HG03460 (cell line): Measurements from ENCODE around the gene RAD51B.

Experiments used
- ATAC-seq: cut with Tn5 transposase; IDR thresholded peaks from one replicate; pipeline ENCODE4 v1.9.1; 2021; ENCODE audit not compliant: unreplicated experiment

The RAD51B gene

DNA sequence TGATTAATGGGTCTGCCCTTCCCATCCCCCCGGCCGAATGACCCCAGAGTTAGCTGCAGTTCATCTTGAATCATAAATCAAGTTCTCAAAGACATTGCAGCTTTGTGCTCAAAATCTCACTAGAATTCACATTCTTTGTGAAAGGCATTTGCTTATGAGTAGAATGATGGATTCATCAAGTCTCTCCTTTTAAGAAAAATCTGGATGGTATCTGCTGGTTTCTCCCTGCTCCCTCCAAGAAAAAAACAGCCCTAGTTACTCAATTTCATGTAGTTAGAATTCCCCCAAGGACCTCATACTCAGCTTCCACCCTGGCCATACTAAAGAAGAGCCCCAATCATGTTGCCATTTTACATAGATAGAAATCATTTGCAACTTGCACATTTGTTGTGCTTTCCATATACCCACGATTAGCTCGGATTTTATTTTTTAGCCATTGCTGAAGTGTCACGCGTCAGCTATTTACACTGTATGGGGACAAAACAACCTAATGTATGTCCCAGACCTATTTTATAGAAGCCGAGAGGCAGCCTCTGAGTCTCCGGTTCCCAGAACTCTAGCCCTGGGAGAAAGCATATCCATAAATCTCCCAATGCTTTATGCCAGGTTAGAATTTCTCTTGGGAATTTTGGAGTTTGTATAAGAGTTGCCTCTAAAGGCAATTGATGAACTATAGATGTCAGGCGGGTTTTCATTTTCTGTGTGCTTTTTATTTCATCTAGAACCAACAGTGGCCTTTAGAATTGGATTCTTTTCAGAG, 673.8 kb downstream of the RAD51B start:
- ATAC-seq, result no peak

DNA sequence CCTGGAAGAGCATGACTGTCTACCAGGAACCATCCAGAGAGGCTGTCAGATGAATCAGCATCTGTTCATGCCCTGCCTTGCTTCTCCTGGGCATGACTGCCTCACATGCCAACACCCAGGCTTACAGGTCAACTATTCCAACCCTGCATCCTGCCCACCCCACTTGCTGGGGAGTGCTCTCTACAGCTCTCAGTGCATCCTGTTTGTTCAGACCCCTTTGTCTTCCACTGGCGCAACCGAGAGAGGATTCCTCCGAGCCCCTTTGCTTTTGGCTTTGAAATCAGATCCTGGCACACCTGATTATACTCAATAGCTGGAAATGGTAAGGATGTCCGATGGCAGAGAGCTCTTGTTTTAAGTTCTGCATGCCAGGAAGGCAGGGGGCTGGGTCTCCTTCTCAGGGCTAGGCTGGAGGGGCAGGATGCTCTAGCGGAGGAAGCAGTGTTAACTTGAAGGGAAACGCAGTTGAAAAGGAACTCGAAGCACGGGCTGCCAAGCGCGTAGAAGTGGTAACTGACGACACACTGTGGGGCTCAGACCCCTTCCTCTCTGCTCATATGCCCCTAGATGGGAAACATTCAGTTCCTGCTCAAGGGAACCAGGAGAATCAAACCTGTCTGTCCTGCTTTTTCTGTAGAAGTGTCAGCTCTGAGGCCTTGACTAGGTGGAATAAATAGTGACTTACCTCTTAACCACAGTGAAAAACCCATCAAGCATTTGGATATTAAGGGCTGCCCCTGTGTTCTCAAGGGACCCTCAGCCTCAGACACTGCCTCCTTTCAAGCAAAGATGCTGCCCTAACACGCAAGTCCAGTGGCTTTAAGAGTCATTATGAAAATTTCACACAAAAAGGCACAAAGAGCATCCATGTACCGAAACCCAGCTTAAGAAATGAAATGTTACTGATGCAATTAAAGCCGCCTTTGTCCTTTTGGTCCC, 675.8 kb downstream of the RAD51B start:
- no peak for ATAC-seq

DNA sequence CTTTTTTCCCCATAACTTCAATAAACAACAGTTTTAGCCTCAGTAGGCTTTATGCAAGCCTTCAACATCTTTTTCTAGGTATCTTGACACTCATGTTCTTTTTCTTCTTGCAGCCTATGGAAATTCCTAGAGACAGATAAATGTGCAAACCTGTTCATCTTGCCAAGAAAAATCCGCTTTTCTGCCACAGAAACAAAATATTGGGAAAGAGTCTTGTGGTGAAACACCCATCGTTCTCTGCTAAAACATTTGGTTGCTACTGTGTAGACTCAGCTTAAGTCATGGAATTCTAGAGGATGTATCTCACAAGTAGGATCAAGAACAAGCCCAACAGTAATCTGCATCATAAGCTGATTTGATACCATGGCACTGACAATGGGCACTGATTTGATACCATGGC, 677.4 kb downstream of the RAD51B start:
- ATAC-seq, result no peak

DNA sequence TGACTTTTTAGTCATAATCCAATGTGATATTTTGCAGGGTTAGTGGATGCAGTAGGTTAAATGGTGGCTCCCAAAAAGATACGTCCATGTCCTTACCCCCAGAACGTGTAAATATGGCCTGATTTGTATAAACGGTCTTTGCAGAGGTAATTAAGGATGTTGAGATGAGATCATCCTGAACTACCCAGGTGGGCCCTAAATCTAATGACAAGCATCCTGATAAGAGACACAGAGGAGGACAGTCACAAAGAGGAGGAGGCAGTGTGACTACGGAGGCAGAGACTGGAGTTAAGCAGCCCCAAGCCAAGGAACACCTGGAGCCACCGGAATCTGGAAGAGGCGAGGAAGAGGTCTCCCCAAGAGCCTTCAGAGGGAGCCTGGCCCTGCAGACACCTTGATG, 679.9 kb downstream of the RAD51B start:
- no peak for ATAC-seq

DNA sequence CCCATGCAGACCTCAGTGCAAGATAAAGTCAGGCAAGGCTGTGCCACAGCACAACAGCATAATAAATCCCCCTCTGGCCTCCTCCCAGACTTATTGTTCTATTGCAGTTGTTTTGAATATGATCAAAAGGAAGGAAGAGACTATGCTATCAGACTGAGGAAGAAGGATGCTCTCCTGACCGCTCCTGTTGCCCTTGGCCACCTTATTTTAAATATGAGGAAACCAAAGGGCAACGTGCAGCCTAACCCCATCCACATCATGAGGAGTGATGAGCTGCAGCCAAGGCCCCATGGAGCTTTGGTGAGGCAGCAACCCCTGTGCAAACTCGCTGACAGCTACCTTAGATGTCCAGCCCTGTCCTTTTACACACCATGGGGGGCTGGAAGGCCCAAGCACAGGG, 681.6 kb downstream of the RAD51B start:
- no peak for ATAC-seq

DNA sequence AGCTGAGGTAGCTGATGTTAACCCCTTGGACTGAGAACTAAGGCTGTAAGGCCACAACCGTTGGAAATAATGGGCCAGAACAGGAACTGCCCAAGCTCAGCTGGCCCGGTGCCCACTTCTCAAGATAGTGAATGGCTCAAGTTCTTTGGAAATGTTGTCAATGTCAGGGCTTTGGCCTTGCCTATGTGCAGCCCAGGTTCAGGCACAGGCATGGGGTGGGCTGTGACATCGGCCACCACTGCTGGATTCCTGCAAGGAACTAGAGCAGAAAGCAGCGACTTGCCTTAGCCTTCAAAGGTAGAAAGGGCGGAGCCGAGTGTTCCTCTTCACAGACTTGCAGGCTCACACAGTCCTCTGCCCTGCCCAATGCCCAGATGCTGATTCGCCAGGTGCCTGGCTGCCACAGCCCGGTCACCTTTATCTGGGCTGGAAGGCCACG, 682.1 kb downstream of the RAD51B start:
- ATAC-seq, result no peak

DNA sequence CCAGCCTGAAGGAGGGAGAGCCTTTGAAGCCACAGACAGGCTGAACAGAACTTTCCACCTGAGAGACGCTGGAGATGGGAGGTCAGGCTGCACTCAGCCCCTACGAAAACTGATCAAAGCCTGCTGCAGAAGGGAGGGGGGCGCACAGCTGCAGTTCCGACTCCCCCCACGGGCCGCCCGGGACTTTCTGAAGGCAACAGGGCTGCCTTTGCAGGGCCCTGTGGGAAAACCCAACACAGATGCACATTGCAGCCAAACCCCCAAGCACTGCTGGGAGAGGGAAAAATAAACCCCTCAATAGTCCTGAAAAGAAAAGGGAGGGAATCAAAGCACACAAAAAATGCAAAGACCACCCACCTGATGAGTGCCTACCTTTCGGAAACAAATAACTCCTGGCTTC, 682.7 kb downstream of the RAD51B start:
- ATAC-seq, result no peak

DNA sequence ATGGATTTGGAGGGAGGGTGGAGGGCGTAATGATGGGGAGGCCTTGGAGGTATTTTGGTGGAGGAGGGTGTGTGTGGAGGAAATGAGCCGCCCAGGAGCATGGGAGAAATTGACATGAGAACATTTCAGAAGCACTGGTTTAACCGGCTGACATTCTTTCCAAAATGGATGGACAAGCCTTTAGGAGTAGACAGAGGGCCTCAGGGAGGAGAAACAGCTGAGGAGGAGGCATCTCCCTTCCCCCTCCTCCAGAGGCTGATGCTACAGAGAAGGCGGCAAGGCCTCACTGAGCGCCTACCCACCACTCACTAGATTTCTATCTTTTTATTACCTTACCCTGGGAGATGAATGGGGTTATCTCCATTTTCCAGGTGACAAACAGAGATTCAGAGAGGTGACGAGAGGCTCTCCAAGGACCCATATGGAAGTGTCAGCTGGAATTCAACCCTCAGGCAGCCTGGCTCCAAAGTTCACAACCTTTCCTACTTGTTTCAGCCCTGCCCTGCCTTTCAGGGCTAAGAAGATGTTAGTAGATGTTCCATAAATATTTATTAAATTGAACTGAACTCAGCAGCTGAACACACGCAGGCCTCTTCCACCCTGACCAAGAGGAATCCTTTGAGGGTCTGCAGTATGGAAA, 683.7 kb downstream of the RAD51B start:
- ATAC-seq, result no peak

DNA sequence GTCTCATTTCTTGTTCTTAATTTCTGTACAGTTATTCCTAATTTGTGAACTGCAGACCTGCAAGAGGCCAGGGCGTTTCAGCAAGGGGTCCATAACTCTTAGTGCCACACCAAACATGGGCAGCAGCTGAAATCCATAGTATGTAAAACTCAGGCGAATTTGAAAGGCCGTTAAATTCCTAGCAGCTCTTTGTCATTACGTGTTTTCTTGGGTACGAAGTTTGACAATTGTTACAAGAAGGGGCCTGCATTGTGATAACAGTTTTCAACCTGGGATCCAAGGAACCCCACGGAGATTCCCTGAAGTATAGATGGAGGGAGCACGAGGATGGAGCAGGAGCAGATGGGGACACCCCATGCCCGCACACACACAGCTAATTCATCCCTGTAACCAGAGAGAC, 685.3 kb downstream of the RAD51B start:
- ATAC-seq, result no peak

DNA sequence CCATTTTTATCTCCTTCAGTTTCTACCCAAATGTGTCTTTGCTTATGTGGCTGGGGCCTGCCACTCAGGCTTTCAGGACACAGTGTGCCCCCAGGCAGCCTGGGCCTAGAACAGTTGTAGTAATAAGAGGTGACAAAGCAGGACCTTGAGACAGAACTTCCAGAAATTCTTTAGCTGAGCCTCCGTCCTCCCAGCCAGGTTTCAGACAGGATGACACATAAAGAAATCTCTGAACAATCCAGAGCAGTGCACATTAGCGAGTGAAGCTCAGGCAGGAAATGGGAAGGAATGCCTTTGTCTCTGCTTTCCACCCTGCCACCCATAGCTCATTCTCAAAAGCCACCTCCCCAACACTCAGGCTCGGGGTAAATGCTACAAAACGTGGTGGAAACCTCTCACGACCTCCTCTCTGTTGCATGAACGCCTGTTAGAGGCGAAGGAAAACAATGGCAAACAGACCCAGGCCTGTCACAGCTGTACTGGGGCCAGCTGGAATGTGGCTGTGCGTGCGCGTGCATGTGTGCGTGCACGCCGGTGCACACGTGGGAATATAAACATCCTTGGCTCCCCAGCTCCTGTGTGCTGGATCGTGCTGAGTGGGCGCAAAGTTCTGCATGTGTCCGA, 686.6 kb downstream of the RAD51B start:
- ATAC-seq, result no peak

DNA sequence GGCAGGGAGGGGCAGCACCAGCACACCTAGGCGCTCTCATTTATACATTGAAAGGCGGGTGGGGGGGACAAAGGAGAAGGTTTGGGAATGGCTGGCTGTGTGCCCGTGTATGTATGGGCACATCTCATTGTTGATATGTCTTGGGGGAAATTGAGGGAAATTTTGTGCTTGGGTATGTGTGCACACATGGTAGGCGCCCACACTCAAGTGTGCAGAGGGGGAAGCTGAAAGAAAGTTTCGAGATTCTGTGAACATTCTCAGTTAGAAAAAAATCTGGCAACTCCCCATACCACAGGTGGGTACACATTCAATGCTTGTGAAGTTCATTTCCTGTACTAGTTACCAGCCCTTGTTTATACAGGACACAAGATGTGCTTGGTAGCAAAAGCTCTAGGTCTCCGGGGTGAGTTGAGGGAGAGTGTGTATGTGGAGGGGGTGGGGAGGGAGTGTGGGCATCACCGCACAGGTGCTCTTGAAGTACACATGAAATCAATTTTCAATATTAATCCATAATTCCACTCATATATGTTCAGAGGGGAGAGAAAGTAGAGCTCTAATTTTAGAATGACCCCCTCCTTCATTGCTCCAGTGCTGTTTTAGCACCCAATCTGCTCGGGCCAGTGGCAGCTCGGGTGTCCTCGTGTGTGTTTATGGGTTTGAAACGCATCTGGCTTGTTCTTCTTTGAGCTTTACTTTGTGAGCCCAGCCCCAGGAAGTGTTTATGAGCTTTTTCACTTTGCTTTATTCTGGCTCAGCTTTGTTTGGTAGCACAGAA, 687.3 kb downstream of the RAD51B start:
- peak; percentile 62 for ATAC-seq

DNA sequence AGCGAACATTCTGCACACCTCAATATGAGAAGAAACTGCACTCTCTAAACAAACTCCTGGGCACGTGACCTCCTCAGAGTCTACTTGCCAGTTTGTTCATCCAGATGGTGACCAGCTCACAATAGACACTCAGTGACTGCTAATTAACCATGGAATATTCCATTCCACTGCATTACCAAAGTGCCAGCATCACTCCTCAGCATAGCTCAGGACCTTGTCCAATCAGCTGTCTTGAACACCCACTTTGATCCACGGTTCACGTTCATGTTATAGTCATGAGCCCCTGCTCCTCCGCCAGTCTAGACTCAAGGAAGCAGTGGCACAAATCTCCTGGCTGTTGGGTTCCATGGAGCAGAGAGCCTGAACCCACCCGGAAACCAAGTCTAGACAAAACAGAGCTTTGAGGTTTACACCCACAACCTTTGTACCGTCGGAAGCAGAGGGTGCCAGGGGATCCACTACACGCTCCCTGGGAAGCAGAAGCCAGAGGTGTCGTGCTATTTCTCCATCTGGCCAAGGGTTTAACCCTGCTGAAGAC, 688.0 kb downstream of the RAD51B start:
- no peak for ATAC-seq

DNA sequence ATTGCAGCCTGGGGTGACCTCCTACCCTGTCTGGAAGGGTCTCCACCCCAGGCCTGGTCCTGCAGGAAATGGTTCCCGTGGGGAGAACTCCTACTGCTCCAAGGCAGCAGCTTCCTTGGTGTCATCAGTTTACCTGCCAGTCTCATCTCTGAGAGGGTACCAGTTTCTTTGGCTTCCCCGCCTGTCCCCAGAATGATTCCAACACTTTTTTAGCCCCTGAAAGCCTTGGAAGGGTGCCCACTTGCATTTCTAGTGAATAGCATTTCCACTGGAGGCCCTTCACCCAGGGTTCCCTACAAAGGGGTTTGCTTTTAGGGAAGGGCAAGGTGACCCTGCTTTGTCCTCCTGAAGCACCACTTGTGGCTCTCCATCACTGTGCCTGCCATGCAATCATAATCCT, 689.0 kb downstream of the RAD51B start:
- ATAC-seq, result no peak

DNA sequence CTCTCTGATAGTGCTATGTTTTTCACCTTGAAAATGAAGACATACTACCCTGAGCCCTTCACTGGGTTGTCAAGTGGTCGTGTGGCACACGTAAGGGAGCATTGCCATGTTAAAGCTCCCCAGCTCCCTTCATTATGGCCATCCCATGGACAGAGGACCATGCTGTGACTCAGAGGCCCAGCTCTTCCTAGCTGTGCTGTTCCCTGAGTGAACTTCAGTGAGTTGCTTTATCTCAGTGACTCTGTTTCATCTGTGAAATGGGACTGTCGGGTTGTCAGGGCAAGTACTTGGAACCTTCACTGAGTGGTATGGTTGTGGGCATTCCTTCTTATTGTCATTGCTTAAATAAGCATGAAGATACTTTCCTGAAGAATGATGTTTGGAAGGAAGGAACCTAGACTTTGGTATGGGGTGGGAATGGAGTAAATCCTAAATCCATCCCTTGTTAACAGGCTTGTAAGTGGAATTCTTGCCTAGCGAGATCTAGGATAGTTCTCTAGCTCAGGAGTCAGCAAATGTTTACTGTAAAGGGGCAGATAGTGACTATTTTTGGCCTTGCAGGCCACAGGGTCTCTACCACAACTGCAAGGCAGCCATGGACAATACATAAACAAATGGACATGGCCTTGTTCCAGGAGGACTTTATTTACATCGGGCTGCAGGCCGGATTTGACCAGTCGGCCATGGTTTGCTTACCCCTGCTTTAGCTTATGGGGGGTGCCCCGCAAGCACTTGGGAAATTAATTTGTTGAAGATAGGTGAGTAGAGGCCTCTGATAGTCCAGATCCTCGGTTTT, 689.8 kb downstream of the RAD51B start:
- ATAC-seq, result no peak

DNA sequence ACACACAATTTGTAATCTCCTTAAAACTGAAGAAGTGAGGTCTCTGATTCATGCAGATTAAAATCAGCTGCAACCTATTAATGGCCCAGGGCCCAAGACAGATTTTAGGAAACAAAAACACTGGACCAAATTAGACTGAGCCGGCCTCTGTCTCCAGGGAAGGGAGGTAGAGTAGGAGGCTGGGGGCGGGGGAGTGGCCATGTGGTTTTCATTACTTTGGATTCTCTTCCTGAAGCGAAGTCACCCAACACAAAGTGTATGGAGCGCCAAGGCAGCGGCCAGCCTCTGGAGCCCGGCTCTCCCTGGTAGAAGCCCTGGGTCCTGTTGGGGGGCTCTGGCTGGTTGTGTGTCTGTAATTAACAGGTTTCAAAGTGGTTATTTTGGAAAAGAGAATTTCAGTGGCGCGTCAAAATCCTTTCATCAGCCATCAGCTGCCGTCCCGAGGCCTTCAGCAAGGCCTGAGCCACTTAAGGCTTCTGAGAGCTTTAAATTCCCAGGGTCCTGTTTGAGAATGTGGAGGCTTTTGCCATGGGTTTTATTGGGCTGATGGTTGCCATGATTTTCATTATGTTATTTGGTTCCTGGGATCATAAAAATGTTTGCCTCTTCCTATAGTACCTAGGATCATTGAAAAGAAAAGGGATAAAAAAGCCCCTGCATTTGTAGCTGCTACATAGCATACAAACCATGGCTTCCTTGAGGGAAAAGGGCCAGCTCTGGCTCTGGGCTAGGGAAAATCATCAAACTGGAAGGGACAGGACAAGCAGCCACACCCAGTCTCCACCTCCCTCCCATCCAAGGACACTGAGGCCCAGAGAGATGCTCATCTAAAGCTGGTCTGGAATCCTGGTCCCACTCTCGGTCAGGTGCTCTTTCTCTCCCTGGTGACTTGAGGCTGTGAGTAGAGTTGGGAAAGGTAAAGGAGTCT, 690.9 kb downstream of the RAD51B start:
- no peak for ATAC-seq

DNA sequence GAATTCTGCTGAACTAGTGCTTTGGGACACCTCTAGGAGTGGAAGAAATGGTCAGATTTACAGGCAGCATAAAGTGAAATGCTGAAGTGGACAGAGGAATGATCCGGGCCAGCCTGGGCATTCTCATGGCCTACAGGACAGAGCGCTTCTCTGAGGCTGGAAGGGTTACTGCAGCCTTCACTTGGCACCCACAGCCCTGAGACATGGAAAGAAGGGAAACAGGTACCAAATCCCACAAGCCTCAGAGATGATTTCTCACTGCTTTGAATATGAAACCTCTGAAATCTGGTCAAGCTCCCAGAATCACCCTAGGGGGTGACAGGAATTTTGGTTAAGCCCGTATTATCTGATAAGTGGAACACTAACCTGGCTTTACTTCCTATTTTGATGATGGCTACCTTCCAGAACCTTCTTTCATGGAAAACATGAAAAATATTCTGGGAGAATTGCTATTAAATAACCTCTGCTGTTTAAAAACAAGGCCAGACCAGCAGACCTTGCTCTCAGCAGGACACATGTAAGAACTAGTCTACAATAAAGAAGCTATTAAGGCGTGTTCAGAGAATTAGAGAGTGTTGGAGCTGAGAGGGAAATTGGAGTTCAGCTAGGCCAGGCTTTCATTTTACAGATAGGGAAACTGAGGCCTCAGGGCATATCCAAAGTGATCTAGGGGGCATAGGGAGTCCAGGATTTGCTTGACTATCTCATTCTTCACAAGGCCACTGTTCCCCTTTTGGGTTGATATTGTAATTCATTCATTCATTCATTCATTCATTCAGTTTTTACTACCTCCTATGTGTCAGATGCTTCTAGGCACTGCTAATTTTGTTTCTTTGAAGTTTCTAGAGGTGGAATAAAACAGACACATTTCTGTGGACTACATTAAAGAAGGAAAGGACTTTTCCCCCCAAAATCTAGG, 691.8 kb downstream of the RAD51B start:
- no peak for ATAC-seq

DNA sequence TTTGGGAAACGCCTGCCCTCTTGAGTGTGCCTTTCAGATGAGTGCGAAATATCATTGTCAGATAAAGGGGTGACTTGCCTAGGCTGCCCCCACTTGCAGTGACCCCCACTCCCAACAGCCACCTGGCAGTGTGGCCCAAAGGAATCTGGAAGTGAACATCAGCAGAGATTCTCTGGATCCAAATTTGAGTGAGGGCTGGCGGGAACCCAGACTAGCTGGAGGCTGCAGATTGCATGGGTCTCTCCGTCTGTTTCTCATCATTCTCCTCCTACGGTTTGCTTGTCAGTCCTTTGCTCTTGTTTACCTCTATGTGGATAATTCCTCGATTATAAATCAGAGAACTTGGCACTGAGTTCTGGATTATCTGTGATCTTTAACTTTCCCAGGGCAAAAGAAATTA, 692.5 kb downstream of the RAD51B start:
- no peak for ATAC-seq
